DND-41 (cell line): ENCODE data around the gene TYW5.

Experiments used
- ATAC-seq: fragments of 200-7000 bp; cut with Tn5 transposase; 3 replicates; pipeline ENCODE4 v1.9.1; 2021; ENCODE audit warnings: low read depth; ENCODE audit not compliant: insufficient read depth
- DNase-seq: peaks from one replicate; pipeline ENCODE4 v3.0.0-alpha.2; 2020
- H2AFZ ChIP-seq: 2 replicates; pipeline ENCODE4 v1.6.0; 2012; ENCODE audit warnings: low read depth, low read length
- H3K27ac ChIP-seq: 2 replicates; pipeline ENCODE4 v1.5.1; 2012; ENCODE audit warnings: low read length, inconsistent platforms
- H3K27me3 ChIP-seq: fragments of 200-600 bp; sonication (generic); 2 replicates; pipeline ENCODE4 v1.6.0; 2012; ENCODE audit warnings: low read length, mild to moderate bottlenecking, inconsistent platforms; ENCODE audit not compliant: insufficient read depth, poor library complexity
- H3K36me3 ChIP-seq: 2 replicates; pipeline ENCODE4 v1.5.1; 2012; ENCODE audit warnings: low read length, inconsistent platforms; ENCODE audit not compliant: insufficient read depth
- H3K4me1 ChIP-seq: 2 replicates; pipeline ENCODE4 v1.5.1; 2012; ENCODE audit warnings: mild to moderate bottlenecking, low read length; ENCODE audit not compliant: insufficient read depth
- H3K4me2 ChIP-seq: 2 replicates; pipeline ENCODE4 v1.6.0; 2012; ENCODE audit warnings: mild to moderate bottlenecking, moderate library complexity, low read length, inconsistent platforms; ENCODE audit not compliant: insufficient read depth
- H3K4me3 ChIP-seq, 2 experiments: fragments of 200-600 bp in 1 of 2; shearing (Covaris generic) in 1 of 2; 2 replicates each; pipeline ENCODE4 v1.5.1; 2012 to 2016; ENCODE audit warnings: inconsistent platforms in 2 of 2, low read length in 2 of 2, mild to moderate bottlenecking in 2 of 2, low read depth in 1 of 2, moderate library complexity in 1 of 2
- H3K79me2 ChIP-seq: 2 replicates; pipeline ENCODE4 v1.6.0; 2012; ENCODE audit warnings: low read length, inconsistent platforms; ENCODE audit not compliant: insufficient read depth
- H3K9ac ChIP-seq: 2 replicates; pipeline ENCODE4 v1.6.0; 2012; ENCODE audit warnings: low read depth, mild to moderate bottlenecking, inconsistent platforms, low read length, moderate library complexity
- H3K9me3 ChIP-seq: 2 replicates; pipeline ENCODE4 v1.5.1; 2012; ENCODE audit warnings: low read length, moderate library complexity, mild to moderate bottlenecking, inconsistent platforms; ENCODE audit not compliant: insufficient read depth, severe bottlenecking
- H4K20me1 ChIP-seq: 2 replicates; pipeline ENCODE4 v1.6.0; 2012; ENCODE audit warnings: low read length; ENCODE audit not compliant: insufficient read depth
- CTCF ChIP-seq: IDR thresholded peaks from 2 replicates; pipeline ENCODE4 v1.5.1; 2012; ENCODE audit warnings: borderline replicate concordance, low read length, moderate library complexity, mild to moderate bottlenecking; ENCODE audit not compliant: poor library complexity, severe bottlenecking; ENCODE audit errors: extremely low read depth
- EZH2 ChIP-seq: IDR thresholded peaks from 3 replicates; pipeline ENCODE4 v1.6.1; 2012; ENCODE audit warnings: borderline replicate concordance, low read depth, mild to moderate bottlenecking, moderate library complexity, low read length, inconsistent platforms; ENCODE audit not compliant: severe bottlenecking

The TYW5 gene

GRCh38 chr2:199987586-199987985 is 32.3 kb upstream of the TYW5 start:
- H3K79me2 ChIP-seq, result no peaks in the 10 kb centered on the region
- no peaks in the 10 kb centered on the region for H4K20me1 ChIP-seq
- no peak overlapping the region for H3K9ac ChIP-seq
- no peaks in the 10 kb centered on the region for H3K36me3 ChIP-seq
- no peak for ATAC-seq
- no peaks in the 10 kb centered on the region for H3K27me3 ChIP-seq
- peaks cover 22% of the 10 kb centered on the region for H3K4me1 ChIP-seq
- no peak overlapping the region for H3K4me3 ChIP-seq
- H3K4me2 ChIP-seq, result 0 out of 2 replicates have a peak overlapping the region, but pooled peaks have one; percentile 8
- no peak for TF ChIP-seq CTCF
- no peak for TF ChIP-seq EZH2
- H3K9me3 ChIP-seq, result no peaks in the 10 kb centered on the region
- no peak overlapping the region for H3K27ac ChIP-seq
- DNase-seq, result no peak
- H2AFZ ChIP-seq, result no peak overlapping the region

- Histone ChIP-seq H3K36me3 (no peaks in the 10 kb centered on the region), H3K4me2 (no peak overlapping the region), H4K20me1 (no peaks in the 10 kb centered on the region), H3K27me3 (no peaks in the 10 kb centered on the region), H3K4me3 (no peak overlapping the region), H3K79me2 (no peaks in the 10 kb centered on the region), H3K4me1 (peaks cover 22% of the 10 kb centered on the region), H3K9me3 (no peaks in the 10 kb centered on the region), H3K9ac (no peak overlapping the region), H2AFZ (peak overlapping the region; percentile 65), H3K27ac (no peak overlapping the region)
- ATAC-seq (peak; percentile 82), DNase-seq (peak; percentile 70)
- peak; percentile 72 for TF ChIP-seq CTCF
- TF ChIP-seq EZH2, result no peak
Observed at GRCh38 chr2:199985625-199986207, 30.4 kb upstream of the TYW5 start.

GRCh38 chr2:199984755-199985154 is 29.5 kb upstream of the TYW5 start:
- peaks cover 22% of the 10 kb centered on the region for H3K4me1 ChIP-seq
- TF ChIP-seq CTCF (no peak), EZH2 (no peak)
- no peak for DNase-seq
- H3K36me3 ChIP-seq, result no peaks in the 10 kb centered on the region
- H3K4me3 ChIP-seq, result no peak overlapping the region
- no peaks in the 10 kb centered on the region for H3K9me3 ChIP-seq
- H3K27me3 ChIP-seq, result no peaks in the 10 kb centered on the region
- no peaks in the 10 kb centered on the region for H3K79me2 ChIP-seq
- ATAC-seq, result no peak
- H3K27ac ChIP-seq, result no peak overlapping the region
- H3K9ac ChIP-seq, result no peak overlapping the region
- no peaks in the 10 kb centered on the region for H4K20me1 ChIP-seq
- H3K4me2 ChIP-seq, result no peak overlapping the region
- H2AFZ ChIP-seq, result no peak overlapping the region
